GM23248 (cell line): ENCODE results near the gene GALNT14.

Experiments
- EZH2 ChIP-seq: fragments of 200-600 bp; sonication (generic); IDR thresholded peaks from 2 replicates; pipeline ENCODE4 v1.6.1; 2018; ENCODE audit warnings: antibody characterized with exemption, mild to moderate bottlenecking; ENCODE audit not compliant: insufficient read depth, poor library complexity, severe bottlenecking
- EZH2phosphoT487 ChIP-seq: fragments of 200-600 bp; sonication (generic); IDR thresholded peaks from 2 replicates; pipeline ENCODE4 v1.6.1; 2018; ENCODE audit warnings: antibody characterized with exemption, moderate library complexity, mild to moderate bottlenecking, low read depth; ENCODE audit not compliant: insufficient read depth

GRCh38 chr2:31002537-31003150, 135.6 kb downstream of the GALNT14 start:
- no peak for TF ChIP-seq EZH2
- no peak for TF ChIP-seq EZH2phosphoT487
